Panc1 (cell line): ENCODE data around the gene ASPRV1.

Source experiments
- POLR2AphosphoS5 ChIP-seq: IDR thresholded peaks from 2 replicates; pipeline ENCODE4 v1.6.1; 2012; ENCODE audit warnings: mild to moderate bottlenecking, low read depth, low read length, moderate library complexity
- SIN3A ChIP-seq: IDR thresholded peaks from 2 replicates; pipeline ENCODE4 v1.6.1; 2012; ENCODE audit warnings: low read depth, mild to moderate bottlenecking, low read length, moderate library complexity, borderline replicate concordance; ENCODE audit not compliant: insufficient read depth
- TF ChIP-seq, protein P1 (sequence below): fragments of 450-650 bp; IDR thresholded peaks from 2 replicates; pipeline ENCODE4 v1.5.1; 2017; ENCODE audit warnings: mild to moderate bottlenecking

DNA sequence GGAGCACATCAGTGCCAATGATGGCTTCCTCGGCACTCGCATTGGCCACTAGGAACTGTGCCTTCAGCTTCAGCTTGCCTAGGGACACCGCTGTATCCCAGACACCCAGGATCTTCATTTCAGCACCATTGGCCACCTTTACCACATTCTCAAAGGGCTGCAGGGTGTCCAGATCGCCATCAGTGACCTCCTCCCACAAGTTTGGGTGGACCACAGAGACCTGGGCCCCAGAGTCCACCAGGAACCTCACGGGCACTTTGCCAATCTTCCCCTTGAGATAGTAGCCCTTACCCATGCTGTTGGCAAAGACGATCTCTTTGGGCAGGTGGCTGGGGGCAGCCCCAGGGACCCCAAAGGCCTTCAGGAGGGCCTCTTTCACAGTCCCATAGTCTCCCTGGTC, 610 bp downstream of the ASPRV1 start:
- TF ChIP-seq, protein P1, sequence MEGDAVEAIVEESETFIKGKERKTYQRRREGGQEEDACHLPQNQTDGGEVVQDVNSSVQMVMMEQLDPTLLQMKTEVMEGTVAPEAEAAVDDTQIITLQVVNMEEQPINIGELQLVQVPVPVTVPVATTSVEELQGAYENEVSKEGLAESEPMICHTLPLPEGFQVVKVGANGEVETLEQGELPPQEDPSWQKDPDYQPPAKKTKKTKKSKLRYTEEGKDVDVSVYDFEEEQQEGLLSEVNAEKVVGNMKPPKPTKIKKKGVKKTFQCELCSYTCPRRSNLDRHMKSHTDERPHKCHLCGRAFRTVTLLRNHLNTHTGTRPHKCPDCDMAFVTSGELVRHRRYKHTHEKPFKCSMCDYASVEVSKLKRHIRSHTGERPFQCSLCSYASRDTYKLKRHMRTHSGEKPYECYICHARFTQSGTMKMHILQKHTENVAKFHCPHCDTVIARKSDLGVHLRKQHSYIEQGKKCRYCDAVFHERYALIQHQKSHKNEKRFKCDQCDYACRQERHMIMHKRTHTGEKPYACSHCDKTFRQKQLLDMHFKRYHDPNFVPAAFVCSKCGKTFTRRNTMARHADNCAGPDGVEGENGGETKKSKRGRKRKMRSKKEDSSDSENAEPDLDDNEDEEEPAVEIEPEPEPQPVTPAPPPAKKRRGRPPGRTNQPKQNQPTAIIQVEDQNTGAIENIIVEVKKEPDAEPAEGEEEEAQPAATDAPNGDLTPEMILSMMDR, result no peak
- TF ChIP-seq SIN3A (no peak), POLR2AphosphoS5 (no peak)
